ENCODE measurements around the gene RNF34. TPM values are rescaled to one million over a fixed set of nuclear protein-coding genes. Genes with fewer than 3 reads are reported as not detected.

Gene RNF34
- total RNA-seq, 1 donor from 2014 or later = 31.3 TPM

DNA sequence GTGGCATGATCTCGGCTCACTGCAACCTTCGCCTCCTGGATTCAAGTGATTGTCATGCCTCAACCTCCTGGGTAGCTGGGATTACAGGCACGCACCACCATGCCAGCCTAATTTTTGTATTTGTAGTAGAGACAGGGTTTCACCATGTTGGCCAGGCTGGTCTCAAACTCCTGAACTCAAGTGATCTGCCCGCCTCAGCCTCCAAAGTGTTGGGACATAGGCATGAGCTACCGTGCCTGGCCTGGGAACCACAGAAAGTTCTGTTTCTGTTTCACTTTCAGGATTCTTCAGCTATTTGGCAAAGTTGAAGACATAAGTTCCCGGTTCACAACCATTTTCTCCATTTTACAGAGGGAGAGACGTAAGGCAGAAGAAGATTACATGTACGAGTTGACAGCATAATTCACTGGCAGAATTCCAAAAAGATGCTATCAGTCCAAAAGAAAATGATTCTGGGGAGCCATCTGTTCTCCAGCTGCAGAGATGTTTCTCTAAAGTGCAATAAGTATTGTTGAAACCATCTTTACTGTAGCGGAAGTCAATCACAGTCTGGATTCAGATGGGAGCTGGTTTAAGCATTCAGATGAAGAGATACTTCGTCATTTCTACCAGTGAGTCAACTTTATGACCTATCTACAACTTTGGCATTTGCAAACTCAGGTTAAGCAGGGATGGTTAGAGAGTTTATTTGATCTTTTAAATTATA lies 8.1 kb upstream of the RNF34 start:
- H3K27ac Mint-ChIP-seq (ENCODE audit: unreplicated experiment) = no peak overlapping the region
- no peak overlapping the region for H3K4me3 Mint-ChIP-seq (ENCODE audit: unreplicated experiment)
- no peaks in the 10 kb centered on the region for H3K27me3 Mint-ChIP-seq (ENCODE audit: low read depth)
- H3K4me1 Mint-ChIP-seq (ENCODE audit: low read depth) = no peaks in the 10 kb centered on the region
- no peak for DNase-seq (ENCODE audit: low spot score)
- no peaks in the 10 kb centered on the region for H3K36me3 Mint-ChIP-seq (ENCODE audit: low read depth)
- TF ChIP-seq, protein P1, sequence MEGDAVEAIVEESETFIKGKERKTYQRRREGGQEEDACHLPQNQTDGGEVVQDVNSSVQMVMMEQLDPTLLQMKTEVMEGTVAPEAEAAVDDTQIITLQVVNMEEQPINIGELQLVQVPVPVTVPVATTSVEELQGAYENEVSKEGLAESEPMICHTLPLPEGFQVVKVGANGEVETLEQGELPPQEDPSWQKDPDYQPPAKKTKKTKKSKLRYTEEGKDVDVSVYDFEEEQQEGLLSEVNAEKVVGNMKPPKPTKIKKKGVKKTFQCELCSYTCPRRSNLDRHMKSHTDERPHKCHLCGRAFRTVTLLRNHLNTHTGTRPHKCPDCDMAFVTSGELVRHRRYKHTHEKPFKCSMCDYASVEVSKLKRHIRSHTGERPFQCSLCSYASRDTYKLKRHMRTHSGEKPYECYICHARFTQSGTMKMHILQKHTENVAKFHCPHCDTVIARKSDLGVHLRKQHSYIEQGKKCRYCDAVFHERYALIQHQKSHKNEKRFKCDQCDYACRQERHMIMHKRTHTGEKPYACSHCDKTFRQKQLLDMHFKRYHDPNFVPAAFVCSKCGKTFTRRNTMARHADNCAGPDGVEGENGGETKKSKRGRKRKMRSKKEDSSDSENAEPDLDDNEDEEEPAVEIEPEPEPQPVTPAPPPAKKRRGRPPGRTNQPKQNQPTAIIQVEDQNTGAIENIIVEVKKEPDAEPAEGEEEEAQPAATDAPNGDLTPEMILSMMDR (IDR thresholded peaks at IDR 0.05) = no peak
- H3K9me3 Mint-ChIP-seq (ENCODE audit: low read depth) = no peaks in the 10 kb centered on the region

DNA sequence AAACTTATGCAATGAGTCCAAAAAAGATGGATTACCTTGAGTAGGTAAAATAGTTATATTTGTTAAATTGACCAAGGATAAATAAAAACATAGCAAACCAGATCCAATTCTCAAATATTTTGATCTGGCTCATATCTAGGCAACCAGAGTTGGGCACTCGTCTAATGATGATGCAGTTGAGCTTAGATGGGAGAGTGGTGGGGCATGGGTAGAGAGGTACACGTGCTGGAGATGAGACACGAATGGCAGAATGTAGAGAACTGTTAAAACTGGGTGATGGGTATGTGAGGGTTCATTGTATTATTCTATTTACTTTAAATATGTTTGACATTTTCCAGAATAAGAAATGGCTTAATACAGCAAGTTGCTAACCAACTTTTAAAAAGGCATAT lies 7.6 kb upstream of the RNF34 start:
- Mint-ChIP-seq H3K9me3 (ENCODE audit: low read depth) (no peaks in the 10 kb centered on the region), H3K4me1 (ENCODE audit: low read depth) (no peaks in the 10 kb centered on the region), H3K27me3 (ENCODE audit: low read depth) (no peaks in the 10 kb centered on the region), H3K4me3 (ENCODE audit: unreplicated experiment) (no peak overlapping the region), H3K36me3 (ENCODE audit: low read depth) (no peaks in the 10 kb centered on the region), H3K27ac (ENCODE audit: unreplicated experiment) (no peak overlapping the region)
- no peak for DNase-seq (ENCODE audit: low spot score)
- TF ChIP-seq, protein P1 (IDR thresholded peaks at IDR 0.05) = no peak

DNA sequence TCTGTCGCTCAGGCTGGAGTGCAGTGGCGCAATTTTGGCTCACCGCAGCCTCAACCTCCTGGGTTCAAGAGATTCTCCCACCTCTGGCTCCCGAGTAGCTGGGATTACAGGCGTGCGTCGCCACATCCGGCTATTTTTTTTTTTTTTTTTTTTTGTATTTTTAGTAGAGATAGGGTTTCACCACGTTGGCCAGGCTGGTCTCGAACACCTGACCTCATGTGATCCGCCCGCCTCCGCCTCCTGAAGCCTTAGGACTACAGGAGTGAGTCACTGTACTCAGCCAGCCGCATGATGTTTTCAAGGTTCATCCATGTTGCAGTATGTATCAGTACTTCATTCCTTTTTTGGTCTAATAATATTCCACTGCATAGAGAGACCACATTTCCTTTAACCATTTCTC lies 2.4 kb upstream of the RNF34 start:
- TF ChIP-seq, protein P1 (IDR thresholded peaks at IDR 0.05) = no peak
- Mint-ChIP-seq H3K27me3 (ENCODE audit: low read depth) (no peaks in the 10 kb centered on the region), H3K27ac (ENCODE audit: unreplicated experiment) (no peak overlapping the region), H3K4me1 (ENCODE audit: low read depth) (peaks cover 33% of the 10 kb centered on the region), H3K9me3 (ENCODE audit: low read depth) (no peaks in the 10 kb centered on the region), H3K4me3 (ENCODE audit: unreplicated experiment) (no peak overlapping the region), H3K36me3 (ENCODE audit: low read depth) (no peaks in the 10 kb centered on the region)
- no peak for DNase-seq (ENCODE audit: low spot score)

DNA sequence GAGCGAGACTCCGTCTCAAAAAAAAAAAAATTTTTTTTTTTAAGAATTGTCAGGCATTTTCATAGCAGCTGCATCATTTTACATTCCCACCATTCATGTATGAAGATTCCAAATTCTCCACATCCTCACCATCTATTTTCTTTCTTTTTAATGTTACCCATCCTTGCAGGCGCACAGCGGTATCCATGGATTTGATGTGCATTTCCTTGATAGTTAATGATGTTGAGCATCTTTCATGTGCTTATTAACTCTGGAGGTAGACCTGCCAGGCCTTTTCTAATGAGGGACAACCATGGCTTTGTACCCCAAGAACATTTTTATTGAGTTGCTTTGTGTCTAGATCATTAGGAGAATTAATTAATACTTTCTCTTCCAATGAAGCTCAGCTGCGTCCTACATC lies 1.6 kb upstream of the RNF34 start:
- DNase-seq (ENCODE audit: low spot score) = no peak
- TF ChIP-seq, protein P1 (IDR thresholded peaks at IDR 0.05) = no peak
- no peaks in the 10 kb centered on the region for H3K9me3 Mint-ChIP-seq (ENCODE audit: low read depth)
- H3K27ac Mint-ChIP-seq (ENCODE audit: unreplicated experiment) = no peak overlapping the region
- no peaks in the 10 kb centered on the region for H3K27me3 Mint-ChIP-seq (ENCODE audit: low read depth)
- H3K36me3 Mint-ChIP-seq (ENCODE audit: low read depth) = no peaks in the 10 kb centered on the region
- peaks cover 37% of the 10 kb centered on the region for H3K4me1 Mint-ChIP-seq (ENCODE audit: low read depth)
- no peak overlapping the region for H3K4me3 Mint-ChIP-seq (ENCODE audit: unreplicated experiment)

DNA sequence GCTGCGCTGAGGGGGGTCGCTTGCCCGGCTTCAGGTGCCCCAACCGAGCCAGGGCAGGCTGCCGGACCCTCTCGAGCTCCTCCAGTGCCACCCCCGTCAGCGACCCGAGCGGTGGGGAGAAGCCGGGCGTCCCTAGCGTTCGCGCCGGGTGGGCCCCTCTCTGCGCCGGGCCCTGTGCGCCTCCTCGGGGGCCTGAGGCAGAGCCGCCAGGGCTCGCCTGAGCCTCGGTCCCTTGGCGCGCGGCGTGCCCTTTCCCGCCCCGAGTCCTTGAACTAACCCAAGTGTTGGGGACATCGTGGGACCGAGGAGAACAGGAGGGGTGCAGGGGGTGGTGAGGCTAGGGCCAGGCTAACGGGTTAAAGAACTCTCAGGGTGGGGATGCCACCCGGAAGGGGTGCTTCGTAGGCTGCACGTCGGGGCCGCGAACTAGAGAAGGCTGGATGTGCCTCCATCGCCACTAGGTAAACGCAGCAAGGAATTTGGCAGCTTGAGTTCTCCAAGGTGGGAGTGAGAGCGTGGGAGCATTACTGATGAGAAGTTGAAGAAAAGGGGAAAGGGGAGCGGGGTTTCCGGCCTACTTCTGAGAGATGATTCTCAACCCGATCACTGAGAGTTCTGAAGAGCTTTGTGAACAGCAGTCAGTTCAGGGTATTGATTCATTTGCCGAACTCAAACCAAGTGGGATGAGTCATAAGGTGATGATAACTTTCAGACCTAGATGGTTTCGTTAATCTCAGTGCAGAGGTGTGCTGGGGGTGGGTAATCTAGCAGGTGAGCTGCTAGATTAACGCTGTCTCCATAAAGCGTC lies 618 bp downstream of the RNF34 start:
- no peaks in the 10 kb centered on the region for H3K27me3 Mint-ChIP-seq (ENCODE audit: low read depth)
- no peak for DNase-seq (ENCODE audit: low spot score)
- H3K4me1 Mint-ChIP-seq (ENCODE audit: low read depth) = peaks cover 37% of the 10 kb centered on the region
- TF ChIP-seq, protein P1 (IDR thresholded peaks at IDR 0.05) = peak; percentile 41
- peaks cover 1% of the 10 kb centered on the region for H3K36me3 Mint-ChIP-seq (ENCODE audit: low read depth)
- no peaks in the 10 kb centered on the region for H3K9me3 Mint-ChIP-seq (ENCODE audit: low read depth)
- H3K27ac Mint-ChIP-seq (ENCODE audit: unreplicated experiment) = peak overlapping the region; percentile 95
- H3K4me3 Mint-ChIP-seq (ENCODE audit: unreplicated experiment) = peak overlapping the region; percentile 98
